Measurements from ENCODE around the gene PCCA. TPM values are rescaled to one million over a fixed set of nuclear protein-coding genes. Genes with fewer than 3 reads are reported as not detected.

Gene PCCA
- total and polyA plus RNA-seq, 9 donors = 23.5 to 62.4 (median 45.8) TPM

GRCh38 chr13:100432611-100433010, 343.7 kb downstream of the PCCA start:
- intact Hi-C loops (cut with DNase I) = no loop called here
- Histone ChIP-seq H3K27me3 (no peaks in the 10 kb centered on the region), H3K27ac (no peak overlapping the region), H3K36me3 (no peaks in the 10 kb centered on the region), H3K4me1 (ENCODE audit: insufficient read depth) (no peaks in the 10 kb centered on the region), H3K9me3 (no peaks in the 10 kb centered on the region), H3K4me3 (no peak overlapping the region)
- WGBS, 3 donors = 95 to 98% (median 97%) methylated on average over 2 of the region's 2 CpGs
- no peak for DNase-seq
- TF ChIP-seq EP300 (IDR thresholded peaks at IDR 0.05) = no peak
- TF ChIP-seq POLR2A (IDR thresholded peaks at IDR 0.05) = no peak
- TF ChIP-seq CTCF (IDR thresholded peaks at IDR 0.05) = no peak

- no peaks in the 10 kb centered on the region for H3K27me3 ChIP-seq
- H3K4me3 ChIP-seq = no peak overlapping the region
- no peak for TF ChIP-seq POLR2A (IDR thresholded peaks at IDR 0.05)
- TF ChIP-seq EP300 (IDR thresholded peaks at IDR 0.05) = no peak
- TF ChIP-seq CTCF (IDR thresholded peaks at IDR 0.05) = no peak
- no peak for DNase-seq
- no peaks in the 10 kb centered on the region for H3K4me1 ChIP-seq (ENCODE audit: insufficient read depth)
- no peak overlapping the region for H3K27ac ChIP-seq
- H3K9me3 ChIP-seq = no peaks in the 10 kb centered on the region
- intact Hi-C loops (cut with DNase I) = no loop called here
- no peaks in the 10 kb centered on the region for H3K36me3 ChIP-seq
Observed at GRCh38 chr13:100433475-100433874, 344.6 kb downstream of the PCCA start.

GRCh38 chr13:100434010-100434763, 345.3 kb downstream of the PCCA start:
- Histone ChIP-seq H3K9me3 (no peaks in the 10 kb centered on the region), H3K27ac (no peak overlapping the region), H3K4me1 (ENCODE audit: insufficient read depth) (no peaks in the 10 kb centered on the region), H3K4me3 (no peak overlapping the region), H3K27me3 (no peaks in the 10 kb centered on the region), H3K36me3 (no peaks in the 10 kb centered on the region)
- no peak for DNase-seq
- 90 to 91% (median 90%) methylated on average over 5 of the region's 5 CpGs for WGBS, 3 donors
- intact Hi-C loops (cut with DNase I) = no loop called here
- TF ChIP-seq CTCF (IDR thresholded peaks at IDR 0.05) = no peak
- TF ChIP-seq POLR2A (IDR thresholded peaks at IDR 0.05) = no peak
- TF ChIP-seq EP300 (IDR thresholded peaks at IDR 0.05) = no peak

GRCh38 chr13:100436099-100436498, 347.2 kb downstream of the PCCA start:
- Histone ChIP-seq H3K27me3 (no peaks in the 10 kb centered on the region), H3K4me3 (no peak overlapping the region), H3K36me3 (no peaks in the 10 kb centered on the region), H3K4me1 (ENCODE audit: insufficient read depth) (no peaks in the 10 kb centered on the region), H3K9me3 (no peaks in the 10 kb centered on the region), H3K27ac (no peak overlapping the region)
- no peak for DNase-seq
- TF ChIP-seq CTCF (IDR thresholded peaks at IDR 0.05) (no peak), EP300 (IDR thresholded peaks at IDR 0.05) (no peak), POLR2A (IDR thresholded peaks at IDR 0.05) (no peak)
- 97 to 99% (median 99%) methylated on average over 4 of the region's 4 CpGs for WGBS, 3 donors
- intact Hi-C loops (cut with DNase I) = no loop called here
